Mammary epithelial cell (primary cell): Measurements from ENCODE around the gene DOCK8.
"Not testable (repeated sequence)": the region's sequence is repeated elsewhere in the genome, so short reads cannot be mapped to it uniquely, and the experiment has no call there.

Experiments
- CTCF ChIP-seq, 2 donors: IDR thresholded peaks in 1 of 2; conservative IDR thresholded peaks in 1 of 2; 2 replicates each; pipeline ENCODE4 v1.5.1; 2011 to 2012; ENCODE audit warnings: inconsistent platforms in 2 of 2, low read length in 2 of 2, mild to moderate bottlenecking in 2 of 2, control low read depth in 1 of 2, low read depth in 1 of 2; ENCODE audit not compliant: insufficient read depth in 1 of 2; ENCODE audit errors: extremely low read depth in 1 of 2
- EZH2 ChIP-seq: IDR thresholded peaks from 2 replicates; pipeline ENCODE4 v1.6.1; 2012; ENCODE audit warnings: low read length, inconsistent platforms, borderline replicate concordance

- TF ChIP-seq CTCF (conservative IDR thresholded peaks at IDR 0.05 in 1 of 2, IDR thresholded peaks at IDR 0.05 in 1 of 2; ENCODE audit: extremely low read depth in 1 of 2, insufficient read depth in 1 of 2, low read depth in 1 of 2, low read length in 2 of 2); EZH2: not testable (repeated sequence)
Observed at GRCh38 chr9:199601-200000, 15.1 kb upstream of the DOCK8 start.
